Stimulated activated CD4-positive, alpha-beta T cell treated with anti-CD3 and anti-CD28 coated beads, Interleukin-1b, Interleukin-23, amount 100 ng/mL, for 1 hour (primary cell): ENCODE data around the gene DNPH1.

ENCODE experiments used
- DNase-seq, 2 donors: peaks; one replicate each; pipeline ENCODE4 v3.0.0-alpha.2; 2020; ENCODE audit warnings: low read depth in 2 of 2

The DNPH1 gene

GRCh38 chr6:43263314-43264178 lies 34.3 kb upstream of the DNPH1 start:
- peak; percentile 50 to 57 for DNase-seq

- DNase-seq = no peak
Measured at GRCh38 chr6:43262780-43263313, 33.6 kb upstream of the DNPH1 start.

- DNase-seq = no peak
Measured at GRCh38 chr6:43262000-43262779, 32.9 kb upstream of the DNPH1 start.

- no peak for DNase-seq
Measured at GRCh38 chr6:43261198-43261597, 31.9 kb upstream of the DNPH1 start.

GRCh38 chr6:43260791-43261190 lies 31.5 kb upstream of the DNPH1 start:
- no peak for DNase-seq

GRCh38 chr6:43258807-43259686 lies 29.8 kb upstream of the DNPH1 start:
- no peak for DNase-seq

GRCh38 chr6:43258180-43258579 lies 28.9 kb upstream of the DNPH1 start:
- DNase-seq = no peak

GRCh38 chr6:43257367-43258145 lies 28.3 kb upstream of the DNPH1 start:
- no peak for DNase-seq

- DNase-seq = no peak
Measured at GRCh38 chr6:43256670-43257366, 27.5 kb upstream of the DNPH1 start.

- no peak for DNase-seq
Measured at GRCh38 chr6:43255408-43256054, 26.2 kb upstream of the DNPH1 start.

GRCh38 chr6:43254846-43255245 lies 25.6 kb upstream of the DNPH1 start:
- no peak for DNase-seq

- no peak for DNase-seq
Measured at GRCh38 chr6:43254138-43254817, 25.0 kb upstream of the DNPH1 start.

- DNase-seq = no peak
Measured at GRCh38 chr6:43253401-43253800, 24.1 kb upstream of the DNPH1 start.

GRCh38 chr6:43250992-43251373 lies 21.7 kb upstream of the DNPH1 start:
- no peak for DNase-seq

GRCh38 chr6:43248791-43249190 lies 19.5 kb upstream of the DNPH1 start:
- DNase-seq = no peak

- no peak for DNase-seq
Measured at GRCh38 chr6:43248101-43248500, 18.8 kb upstream of the DNPH1 start.

GRCh38 chr6:43247114-43247999 lies 18.1 kb upstream of the DNPH1 start:
- DNase-seq = peak; percentile 47 to 60
